GM19455 (cell line): ENCODE results near the gene IL17REL.
"Not testable (repeated sequence)": the region's sequence is repeated elsewhere in the genome, so short reads cannot be mapped to it uniquely, and the experiment has no call there.

ENCODE experiments used
- ATAC-seq: cut with Tn5 transposase; IDR thresholded peaks from one replicate; pipeline ENCODE4 v1.9.1; 2021; ENCODE audit not compliant: unreplicated experiment

IL17REL gene

GRCh38 chr22:49948116-49948957 is 64.2 kb downstream of the IL17REL start:
- no peak for ATAC-seq

- no peak for ATAC-seq
These were observed 65.3 kb downstream of the IL17REL start for GRCh38 chr22:49947296-49947622.

GRCh38 chr22:49946612-49947295 is 65.8 kb downstream of the IL17REL start:
- no peak for ATAC-seq

- ATAC-seq, result not testable (repeated sequence)
These were observed 67.3 kb downstream of the IL17REL start for GRCh38 chr22:49945042-49945794.
